G401 (cell line): ENCODE measurements around the gene WFDC5. TPM values are rescaled to one million over a fixed set of nuclear protein-coding genes. Genes with fewer than 3 reads are reported as not detected.

ENCODE experiments used
- DNase-seq: peaks from one replicate; pipeline ENCODE4 v3.0.0-alpha.2; 2015; ENCODE audit warnings: low spot score
- in situ Hi-C: cut with HindIII; loops from 2 replicates; pipeline ENCODE4 v1.10.0; 2016; ENCODE audit warnings: low sequenced_read_pairs, mixed read lengths
- total RNA-seq: library from RNA; depleted of rRNA; stranded (reverse); fragments of >200 nt; shearing (Covaris generic); gene quantifications from 2 replicates; pipeline ENCODE4 v1.2.3, GENCODE V29; 2014

WFDC5 gene
- total RNA-seq, 1 experiment from 2014 or later = not detected

- in situ Hi-C loops = no loop called here
- DNase-seq = no peak
Observed at GRCh38 chr20:45094864-45095574, 20.0 kb downstream of the WFDC5 start.

DNA sequence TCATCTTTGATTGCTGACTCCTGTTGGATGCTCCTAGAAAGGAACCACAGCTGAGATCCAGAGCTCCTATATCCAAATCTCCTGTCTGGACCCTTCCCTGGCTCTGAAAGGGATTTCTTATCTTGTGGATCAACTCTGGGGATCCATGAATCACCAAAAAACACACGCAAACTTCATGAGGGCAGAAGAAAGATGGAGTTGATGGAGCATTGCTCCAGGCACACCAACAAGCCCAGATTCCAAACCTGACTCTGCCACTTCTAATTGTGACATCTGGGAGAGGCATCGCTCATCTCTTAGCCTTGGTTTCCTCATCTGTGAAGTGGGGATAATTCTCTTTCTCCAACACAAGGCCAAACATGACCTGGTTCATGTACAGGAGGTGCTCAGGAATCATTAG lies 20.8 kb downstream of the WFDC5 start:
- no peak for DNase-seq
- in situ Hi-C loops = no loop called here

GRCh38 chr20:45092898-45093297 lies 22.1 kb downstream of the WFDC5 start:
- in situ Hi-C loops = no loop called here
- no peak for DNase-seq

DNA sequence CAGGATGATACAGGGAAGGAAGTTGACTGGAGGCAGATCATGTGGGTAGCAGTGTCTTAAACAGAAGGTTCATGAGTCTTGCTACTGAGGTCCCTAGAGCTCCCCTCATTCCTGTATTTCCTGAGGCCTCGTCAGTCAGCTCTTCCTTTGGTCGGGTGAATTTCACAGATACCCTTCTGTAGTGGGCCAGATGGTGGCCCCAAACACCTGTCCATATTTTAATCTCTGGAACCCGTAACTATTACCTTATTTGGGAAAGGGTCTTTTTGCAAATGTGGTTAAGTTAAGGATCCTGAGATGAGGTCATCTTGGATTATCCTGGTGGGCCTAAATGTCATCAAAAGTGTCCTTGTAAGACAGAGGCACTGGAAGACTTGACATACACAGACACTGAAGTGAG lies 23.6 kb downstream of the WFDC5 start:
- in situ Hi-C loops = no loop called here
- no peak for DNase-seq

DNA sequence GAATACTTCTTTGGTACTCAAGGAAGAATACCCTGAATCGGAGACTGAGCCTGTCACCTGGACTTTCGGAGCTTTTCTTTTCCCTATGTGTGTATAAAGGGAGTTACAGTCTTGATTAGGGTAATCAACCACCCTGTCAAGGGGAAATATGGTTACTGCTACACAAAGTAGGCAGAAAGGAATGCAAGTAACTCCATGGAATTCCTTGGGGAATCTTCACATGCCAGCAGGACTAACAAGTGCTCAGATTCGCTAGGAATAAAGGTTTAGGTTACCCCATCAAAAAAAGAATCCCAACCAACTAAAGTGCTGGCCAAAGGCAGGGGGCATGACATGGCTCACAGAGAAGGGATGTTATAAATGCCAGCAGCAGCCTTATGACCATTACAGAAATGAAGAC lies 24.5 kb downstream of the WFDC5 start:
- in situ Hi-C loops = no loop called here
- DNase-seq = no peak

GRCh38 chr20:45088247-45088646 lies 26.7 kb downstream of the WFDC5 start:
- DNase-seq = no peak
- in situ Hi-C loops = no loop called here

DNA sequence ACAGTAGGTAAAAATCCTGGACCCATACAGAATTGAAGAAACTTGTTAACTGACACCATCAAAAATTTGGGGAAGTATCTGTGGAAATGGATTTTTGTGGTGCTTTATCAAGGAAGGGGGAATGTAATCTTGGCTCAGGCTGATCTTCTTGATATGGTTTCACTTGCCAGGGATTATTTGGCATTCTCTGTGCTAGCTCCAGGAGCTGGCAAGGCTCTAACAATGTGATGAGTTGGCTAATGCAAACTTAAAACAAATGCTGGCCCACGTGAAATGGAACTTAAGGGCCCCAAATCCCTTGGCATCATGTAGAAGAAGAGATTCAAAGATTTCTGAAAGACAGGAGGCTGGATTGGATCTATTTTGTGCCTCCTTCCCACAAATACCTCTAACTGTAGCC lies 27.2 kb downstream of the WFDC5 start:
- in situ Hi-C loops = no loop called here
- no peak for DNase-seq

GRCh38 chr20:45087097-45087790 lies 27.7 kb downstream of the WFDC5 start:
- no peak for DNase-seq
- in situ Hi-C loops = no loop called here

- in situ Hi-C loops = no loop called here
- DNase-seq = no peak
Observed at GRCh38 chr20:45085867-45086266, 29.1 kb downstream of the WFDC5 start.

DNA sequence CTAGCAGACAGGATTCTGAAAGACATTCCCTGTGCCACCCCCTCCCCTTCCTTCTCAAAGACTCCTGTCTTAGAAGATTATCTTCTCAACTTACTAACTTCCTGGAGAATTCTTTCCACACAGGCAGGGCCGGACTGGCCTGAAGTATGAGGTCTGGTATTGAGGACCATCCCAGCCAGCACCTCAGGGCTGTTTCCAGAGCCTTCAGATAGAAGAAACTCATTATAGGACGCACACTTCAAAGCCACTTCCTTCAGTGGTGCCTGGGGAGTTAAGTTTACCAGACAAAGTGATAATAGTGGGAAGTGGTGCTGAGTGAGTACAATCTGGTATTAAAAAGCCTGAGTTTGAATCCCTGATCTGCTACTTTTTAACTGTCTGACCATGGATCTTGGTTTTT lies 29.7 kb downstream of the WFDC5 start:
- in situ Hi-C loops = no loop called here

GRCh38 chr20:45083127-45083526 lies 31.8 kb downstream of the WFDC5 start:
- in situ Hi-C loops = no loop called here

More for the DNA sequence above, 29.7 kb downstream of the WFDC5 start:
- no peak for DNase-seq

DNA sequence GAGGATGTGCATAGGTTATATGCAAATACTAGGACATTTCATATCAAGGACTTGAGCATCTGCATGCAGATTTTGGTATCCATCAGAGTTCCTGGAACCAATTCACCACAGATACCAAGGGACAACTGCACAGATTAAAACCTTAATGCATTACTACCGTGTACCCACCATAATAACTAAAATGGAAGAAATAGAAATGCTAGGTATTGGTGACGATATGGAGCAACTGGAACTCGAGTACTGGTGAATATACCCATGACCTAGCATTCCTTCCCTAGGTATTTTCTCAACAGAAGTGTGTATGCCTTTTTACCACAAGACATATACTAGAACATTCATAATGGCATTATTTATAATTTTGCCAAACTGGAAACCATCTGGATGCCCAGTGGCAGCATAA lies 32.5 kb downstream of the WFDC5 start:
- in situ Hi-C loops = no loop called here
- no peak for DNase-seq

More at GRCh38 chr20:45083127-45083526, 31.8 kb downstream of the WFDC5 start:
- no peak for DNase-seq

DNA sequence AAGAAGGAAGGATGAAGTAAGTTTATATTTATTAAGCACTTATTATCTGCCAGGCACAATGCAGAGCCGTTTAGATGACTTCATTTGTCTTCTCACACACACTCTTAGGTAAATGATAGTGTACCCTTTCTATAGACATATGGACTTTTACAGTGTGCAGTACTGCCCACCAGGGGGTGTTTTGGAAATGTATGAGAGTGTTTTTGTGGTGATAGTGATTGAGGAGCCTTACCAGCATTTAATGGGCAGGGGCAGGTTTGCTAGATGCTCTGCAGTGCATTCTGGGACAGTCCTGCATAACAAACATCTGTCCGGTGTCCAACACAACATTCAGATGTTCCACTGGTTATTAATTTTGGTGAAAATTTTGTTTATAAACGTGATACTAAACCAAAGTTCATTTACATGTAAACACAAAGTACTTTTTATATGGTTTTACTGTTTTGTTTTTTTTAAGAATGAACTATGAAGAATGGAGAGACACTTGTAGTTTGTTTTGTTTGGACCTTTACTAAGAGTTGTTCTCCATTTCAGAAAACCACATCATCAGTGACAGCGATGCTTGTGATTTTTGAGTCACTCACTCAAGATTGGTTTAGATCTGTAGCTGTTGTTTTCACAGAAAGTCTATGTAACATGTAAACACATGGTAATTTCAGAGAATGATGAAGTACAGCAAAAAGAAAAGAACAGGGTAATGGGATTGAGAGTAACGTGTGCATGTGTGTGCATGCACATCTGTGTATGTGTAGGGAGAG lies 33.9 kb downstream of the WFDC5 start:
- DNase-seq = no peak
- in situ Hi-C loops = no loop called here

DNA sequence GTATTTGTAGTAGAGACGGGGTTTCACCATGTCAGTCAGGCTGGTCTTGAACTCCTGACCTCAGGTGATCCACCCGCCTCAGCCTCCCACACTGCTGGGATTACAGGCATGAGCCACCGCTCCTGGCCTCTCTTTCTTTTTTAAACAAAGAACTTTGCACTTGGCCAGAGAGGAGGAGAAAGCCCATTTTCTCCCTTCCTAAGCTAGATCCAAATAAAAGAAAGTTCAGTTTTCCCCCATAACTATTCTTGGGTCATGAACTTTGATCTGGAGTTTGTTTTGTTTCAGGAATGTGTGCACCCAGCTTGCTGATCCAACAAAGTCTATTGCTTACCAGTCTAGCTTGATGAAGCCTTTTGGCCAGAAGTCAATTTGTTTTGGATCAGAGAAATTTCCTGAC lies 37.4 kb downstream of the WFDC5 start:
- in situ Hi-C loops = no loop called here
- no peak for DNase-seq

GRCh38 chr20:45073221-45073620 lies 41.8 kb downstream of the WFDC5 start:
- in situ Hi-C loops = no loop called here

GRCh38 chr20:45072066-45072465 lies 42.9 kb downstream of the WFDC5 start:
- DNase-seq = no peak
- in situ Hi-C loops = no loop called here

More at GRCh38 chr20:45073221-45073620, 41.8 kb downstream of the WFDC5 start:
- no peak for DNase-seq

- no peak for DNase-seq
- in situ Hi-C loops = no loop called here
Observed at GRCh38 chr20:45070932-45071632, 43.9 kb downstream of the WFDC5 start.

- DNase-seq = no peak
- in situ Hi-C loops = no loop called here
Observed at GRCh38 chr20:45069261-45069660, 45.7 kb downstream of the WFDC5 start.

DNA sequence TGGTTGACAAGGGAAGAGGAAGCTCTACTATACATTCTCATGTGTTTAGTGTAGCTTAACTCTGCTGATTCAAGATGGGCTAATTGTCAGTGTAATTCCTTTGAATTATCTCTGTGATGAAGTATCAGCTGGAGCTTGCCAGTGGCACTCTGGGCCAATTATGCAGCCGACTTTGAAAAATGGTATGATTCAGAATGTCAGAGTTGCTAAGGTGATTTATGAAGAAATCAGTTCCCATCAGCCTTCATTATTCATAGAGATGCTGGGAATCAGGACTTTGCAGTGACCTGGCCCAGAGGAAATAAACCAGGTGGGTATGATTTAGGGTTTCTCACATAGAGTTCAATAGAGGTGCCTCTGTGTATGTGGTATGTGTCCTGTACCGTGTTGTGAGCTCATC lies 47.4 kb downstream of the WFDC5 start:
- in situ Hi-C loops = no loop called here
- no peak for DNase-seq

DNA sequence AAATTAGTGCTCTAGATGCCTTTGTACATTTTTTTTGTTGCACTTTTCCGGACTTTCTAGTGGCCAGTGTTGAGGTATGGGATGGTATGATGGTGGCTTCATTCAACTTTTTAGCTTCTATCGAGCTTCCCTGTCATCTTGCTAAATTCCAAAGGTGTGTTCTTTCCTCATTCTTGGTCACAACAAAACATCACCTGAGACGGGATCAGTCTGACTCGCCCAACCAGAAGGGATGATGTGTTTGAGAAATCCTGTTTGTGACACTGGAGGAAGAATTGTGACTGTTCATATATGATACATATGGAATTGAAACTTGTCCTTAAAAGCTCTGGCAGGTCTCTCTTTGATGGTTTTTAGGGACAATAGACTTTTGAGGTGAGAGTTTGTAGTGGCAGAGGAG lies 47.9 kb downstream of the WFDC5 start:
- in situ Hi-C loops = no loop called here

More for the DNA sequence above, 47.9 kb downstream of the WFDC5 start:
- DNase-seq = no peak
